ENCODE results near the gene SASH3. TPM values are rescaled to one million over a fixed set of nuclear protein-coding genes. Genes with fewer than 3 reads are reported as not detected.

SASH3 gene
- total RNA-seq, 1 donor from 2014 or later: not detected

DNA sequence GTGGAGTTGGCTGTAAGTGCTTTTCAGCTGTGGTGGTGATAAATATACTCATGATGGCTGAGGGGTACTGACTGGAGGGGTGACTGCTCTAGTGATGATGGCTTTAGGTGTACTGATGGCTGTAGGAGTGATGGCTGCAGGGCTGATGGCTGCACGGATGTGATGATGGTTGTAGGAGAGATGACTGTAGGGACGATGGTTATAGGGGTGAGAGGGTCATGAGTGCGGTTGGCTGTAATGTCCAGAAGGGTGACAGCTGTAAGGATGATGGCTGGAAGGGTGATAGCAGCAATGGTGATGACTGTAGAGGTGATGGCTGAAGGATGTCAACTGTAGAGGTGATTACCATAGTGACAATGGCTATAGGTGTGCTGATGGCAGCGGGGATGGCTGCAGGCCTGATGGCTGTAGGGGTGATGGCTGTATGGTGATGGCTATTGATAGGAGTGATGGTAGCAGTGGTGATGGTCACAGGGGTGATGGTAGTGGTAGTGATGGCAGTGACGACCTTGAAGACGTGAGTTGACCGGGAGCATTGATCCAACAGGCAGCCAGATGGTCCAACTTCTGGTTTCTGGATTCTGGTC, 570 bp upstream of the SASH3 start:
- Mint-ChIP-seq H3K27ac (ENCODE audit: unreplicated experiment) (no peak overlapping the region), H3K27me3 (ENCODE audit: unreplicated experiment) (peaks cover 7% of the 10 kb centered on the region), H3K4me1 (ENCODE audit: unreplicated experiment) (no peaks in the 10 kb centered on the region), H3K36me3 (ENCODE audit: low read depth, unreplicated experiment) (peaks cover 6% of the 10 kb centered on the region), H3K4me3 (ENCODE audit: unreplicated experiment) (no peak overlapping the region), H3K9me3 (ENCODE audit: unreplicated experiment) (no peaks in the 10 kb centered on the region)
- no peak for TF ChIP-seq CTCF (IDR thresholded peaks at IDR 0.05; ENCODE audit: unreplicated experiment)
- DNase-seq (ENCODE audit: low spot score): no peak

GRCh38 chrX:129780441-129781105, 824 bp downstream of the SASH3 start:
- H3K27ac Mint-ChIP-seq (ENCODE audit: unreplicated experiment): no peak overlapping the region
- H3K9me3 Mint-ChIP-seq (ENCODE audit: unreplicated experiment): no peaks in the 10 kb centered on the region
- H3K36me3 Mint-ChIP-seq (ENCODE audit: low read depth, unreplicated experiment): peaks cover 6% of the 10 kb centered on the region
- H3K4me3 Mint-ChIP-seq (ENCODE audit: unreplicated experiment): no peak overlapping the region
- no peak for TF ChIP-seq CTCF (IDR thresholded peaks at IDR 0.05; ENCODE audit: unreplicated experiment)
- peaks cover 7% of the 10 kb centered on the region for H3K27me3 Mint-ChIP-seq (ENCODE audit: unreplicated experiment)
- peaks cover under 1% of the 10 kb centered on the region for H3K4me1 Mint-ChIP-seq (ENCODE audit: unreplicated experiment)
- no peak for DNase-seq (ENCODE audit: low spot score)

DNA sequence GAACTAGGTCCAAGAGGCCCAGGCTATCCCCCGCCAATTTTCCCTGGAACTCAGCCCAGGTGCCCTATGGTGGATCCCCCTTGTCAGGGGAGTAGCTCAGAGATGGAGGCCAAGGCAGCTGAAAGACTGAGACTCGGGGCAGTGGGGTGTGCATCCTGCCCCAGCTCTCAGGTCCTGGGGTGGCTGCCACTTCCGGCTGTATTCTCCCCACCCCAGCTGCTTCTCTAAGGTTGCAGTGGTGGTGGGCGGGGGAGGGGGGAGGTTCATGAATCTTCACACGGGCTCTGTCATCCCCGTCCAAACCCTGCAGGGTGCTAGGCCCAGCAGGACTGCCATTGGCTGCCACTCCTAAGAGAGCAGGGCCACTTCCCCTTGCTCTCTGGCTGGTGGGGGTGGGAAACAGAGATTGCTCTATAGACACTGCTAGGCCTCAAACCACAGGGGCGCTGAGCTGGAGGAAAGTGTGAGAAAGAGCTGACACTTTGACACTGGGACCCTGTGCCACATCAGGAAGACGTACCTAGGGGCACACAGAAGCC, 1.5 kb downstream of the SASH3 start:
- no peak overlapping the region for H3K27ac Mint-ChIP-seq (ENCODE audit: unreplicated experiment)
- H3K27me3 Mint-ChIP-seq (ENCODE audit: unreplicated experiment): peaks cover 7% of the 10 kb centered on the region
- H3K4me3 Mint-ChIP-seq (ENCODE audit: unreplicated experiment): no peak overlapping the region
- peaks cover 7% of the 10 kb centered on the region for H3K4me1 Mint-ChIP-seq (ENCODE audit: unreplicated experiment)
- H3K9me3 Mint-ChIP-seq (ENCODE audit: unreplicated experiment): no peaks in the 10 kb centered on the region
- H3K36me3 Mint-ChIP-seq (ENCODE audit: low read depth, unreplicated experiment): peaks cover 6% of the 10 kb centered on the region
- TF ChIP-seq CTCF (IDR thresholded peaks at IDR 0.05; ENCODE audit: unreplicated experiment): no peak
- no peak for DNase-seq (ENCODE audit: low spot score)

GRCh38 chrX:129781680-129782495, 2.1 kb downstream of the SASH3 start:
- TF ChIP-seq CTCF (IDR thresholded peaks at IDR 0.05; ENCODE audit: unreplicated experiment): no peak
- H3K27me3 Mint-ChIP-seq (ENCODE audit: unreplicated experiment): peaks cover 7% of the 10 kb centered on the region
- H3K9me3 Mint-ChIP-seq (ENCODE audit: unreplicated experiment): no peaks in the 10 kb centered on the region
- no peak for DNase-seq (ENCODE audit: low spot score)
- peaks cover 7% of the 10 kb centered on the region for H3K4me1 Mint-ChIP-seq (ENCODE audit: unreplicated experiment)
- no peak overlapping the region for H3K4me3 Mint-ChIP-seq (ENCODE audit: unreplicated experiment)
- H3K36me3 Mint-ChIP-seq (ENCODE audit: low read depth, unreplicated experiment): peaks cover 6% of the 10 kb centered on the region
- H3K27ac Mint-ChIP-seq (ENCODE audit: unreplicated experiment): no peak overlapping the region
